Ascending aorta (tissue), 2 donors: Measurements from ENCODE around the gene SLC15A4. TPM values are rescaled to one million over a fixed set of nuclear protein-coding genes. Genes with fewer than 3 reads are reported as not detected.
"Not testable (repeated sequence)": the region's sequence is repeated elsewhere in the genome, so short reads cannot be mapped to it uniquely, and the experiment has no call there.

ENCODE experiments used
- DNase-seq, 2 donors: peaks; one replicate each; pipeline ENCODE4 v3.0.0-alpha.2; 2019; ENCODE audit warnings: low spot score in 2 of 2
- H3K27ac ChIP-seq, 2 donors: fragments of 200-600 bp; sonication (generic); one replicate each; pipeline ENCODE4 v1.5.1; 2016 to 2017; ENCODE audit warnings: mild to moderate bottlenecking in 1 of 2
- H3K27me3 ChIP-seq: fragments of 200-600 bp; sonication (generic); one replicate; pipeline ENCODE4 v1.5.1; 2017
- H3K36me3 ChIP-seq, 2 donors: fragments of 200-600 bp; sonication (generic); one replicate each; pipeline ENCODE4 v1.5.1; 2016
- H3K4me1 ChIP-seq, 2 donors: fragments of 200-600 bp; sonication (generic); one replicate each; pipeline ENCODE4 v1.5.1; 2016 to 2017; ENCODE audit warnings: mild to moderate bottlenecking in 1 of 2
- H3K4me3 ChIP-seq, 2 donors: fragments of 200-600 bp; sonication (generic); one replicate each; pipeline ENCODE4 v1.5.1; 2016 to 2017; ENCODE audit warnings: mild to moderate bottlenecking in 1 of 2
- H3K9me3 ChIP-seq, 2 donors: fragments of 200-600 bp; sonication (generic); one replicate each; pipeline ENCODE4 v1.5.1; 2016
- intact Hi-C: fragments of 100-400 bp; cut with DNase I; formaldehyde crosslinking; loops from one replicate; pipeline ENCODE4 v1.15.1; 2023
- total RNA-seq: library from RNA; depleted of rRNA; stranded (reverse); fragments of >200 nt; gene quantifications from one replicate; pipeline ENCODE4 v1.1.0, GENCODE V29; 2016
- TF ChIP-seq, protein P1 (sequence below), 3 experiments: fragments of 200-600 bp in 2 of 3; fragments of 450-650 bp in 1 of 3; sonication (generic) in 2 of 3; IDR thresholded peaks; one replicate each; pipeline ENCODE4 v1.5.1; 2016 to 2019; ENCODE audit warnings: antibody characterized with exemption in 3 of 3, mild to moderate bottlenecking in 1 of 3, moderate library complexity in 1 of 3

SLC15A4 gene
- total RNA-seq, 1 donor from 2014 or later, result 39.3 TPM

DNA sequence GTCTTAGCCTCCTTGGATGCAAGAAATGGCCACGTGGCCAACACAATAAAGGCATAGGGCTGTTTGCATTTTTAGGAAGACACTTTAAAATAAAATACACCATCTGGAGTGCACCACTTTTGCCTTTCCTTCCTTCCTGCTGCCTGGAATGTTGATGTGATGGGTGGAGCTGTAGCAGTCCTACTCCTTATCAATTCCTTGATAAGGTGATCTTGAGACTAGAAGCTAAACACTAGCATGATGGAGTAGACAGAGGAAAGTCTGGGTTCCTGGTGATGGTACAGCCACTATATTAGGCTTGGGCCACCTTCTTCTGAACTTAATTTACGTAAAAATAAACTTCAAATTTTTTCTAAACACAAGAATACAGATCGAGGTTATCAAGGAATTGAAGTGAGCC lies 26.6 kb upstream of the SLC15A4 start:
- intact Hi-C loops, result no loop called here
- DNase-seq, result no peak

GRCh38 chr12:128849806-128850205 lies 26.0 kb upstream of the SLC15A4 start:
- H3K9me3 ChIP-seq, intact Hi-C loops, H3K27ac ChIP-seq, DNase-seq, H3K36me3 ChIP-seq, H3K4me3 ChIP-seq, H3K4me1 ChIP-seq, H3K27me3 ChIP-seq: not testable (repeated sequence)

More for the DNA sequence above, 26.6 kb upstream of the SLC15A4 start:
- H3K9me3 ChIP-seq, result peaks cover 0 to 6% of the 10 kb centered on the region in 2 donors
- no peaks in the 10 kb centered on the region for H3K27me3 ChIP-seq
- TF ChIP-seq, protein P1, sequence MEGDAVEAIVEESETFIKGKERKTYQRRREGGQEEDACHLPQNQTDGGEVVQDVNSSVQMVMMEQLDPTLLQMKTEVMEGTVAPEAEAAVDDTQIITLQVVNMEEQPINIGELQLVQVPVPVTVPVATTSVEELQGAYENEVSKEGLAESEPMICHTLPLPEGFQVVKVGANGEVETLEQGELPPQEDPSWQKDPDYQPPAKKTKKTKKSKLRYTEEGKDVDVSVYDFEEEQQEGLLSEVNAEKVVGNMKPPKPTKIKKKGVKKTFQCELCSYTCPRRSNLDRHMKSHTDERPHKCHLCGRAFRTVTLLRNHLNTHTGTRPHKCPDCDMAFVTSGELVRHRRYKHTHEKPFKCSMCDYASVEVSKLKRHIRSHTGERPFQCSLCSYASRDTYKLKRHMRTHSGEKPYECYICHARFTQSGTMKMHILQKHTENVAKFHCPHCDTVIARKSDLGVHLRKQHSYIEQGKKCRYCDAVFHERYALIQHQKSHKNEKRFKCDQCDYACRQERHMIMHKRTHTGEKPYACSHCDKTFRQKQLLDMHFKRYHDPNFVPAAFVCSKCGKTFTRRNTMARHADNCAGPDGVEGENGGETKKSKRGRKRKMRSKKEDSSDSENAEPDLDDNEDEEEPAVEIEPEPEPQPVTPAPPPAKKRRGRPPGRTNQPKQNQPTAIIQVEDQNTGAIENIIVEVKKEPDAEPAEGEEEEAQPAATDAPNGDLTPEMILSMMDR (IDR thresholded peaks at IDR 0.05), result no peak
- no peaks in the 10 kb centered on the region for H3K36me3 ChIP-seq
- no peaks in the 10 kb centered on the region for H3K4me1 ChIP-seq
- no peak overlapping the region for H3K27ac ChIP-seq
- no peak overlapping the region for H3K4me3 ChIP-seq

GRCh38 chr12:128848371-128848770 lies 24.6 kb upstream of the SLC15A4 start:
- H3K36me3 ChIP-seq, result no peaks in the 10 kb centered on the region
- no peaks in the 10 kb centered on the region for H3K4me1 ChIP-seq
- peaks cover 0 to 6% of the 10 kb centered on the region in 2 donors for H3K9me3 ChIP-seq
- no peaks in the 10 kb centered on the region for H3K27me3 ChIP-seq
- H3K27ac ChIP-seq, result no peak overlapping the region
- TF ChIP-seq, protein P1 (IDR thresholded peaks at IDR 0.05), result no peak
- intact Hi-C loops, result no loop called here
- no peak for DNase-seq
- H3K4me3 ChIP-seq, result no peak overlapping the region

DNA sequence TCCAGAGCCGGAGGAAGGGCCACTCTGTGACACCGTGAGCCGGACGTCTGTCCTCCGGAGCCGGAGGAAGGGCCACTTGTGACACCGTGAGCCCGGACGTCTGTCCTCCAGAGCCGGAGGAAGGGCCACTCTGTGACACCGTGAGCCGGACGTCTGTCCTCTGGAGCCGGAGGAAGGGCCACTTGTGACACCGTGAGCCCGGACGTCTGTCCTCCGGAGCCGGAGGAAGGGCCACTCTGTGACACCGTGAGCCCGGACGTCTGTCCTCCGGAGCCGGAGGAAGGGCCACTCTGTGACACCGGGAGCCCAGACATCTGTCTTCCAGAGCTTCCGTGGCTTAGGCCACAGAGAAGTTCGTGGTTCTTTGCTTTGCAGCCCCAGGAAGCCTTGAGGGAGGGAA lies 22.9 kb upstream of the SLC15A4 start:
- intact Hi-C loops, result loop anchor here (1.0 kb wide), 1 partner anchor 14 kb away; no protein-coding TSS in a partner anchor
- H3K27me3 ChIP-seq, H3K36me3 ChIP-seq, H3K4me3 ChIP-seq, DNase-seq, H3K27ac ChIP-seq, H3K4me1 ChIP-seq, H3K9me3 ChIP-seq: not testable (repeated sequence)

GRCh38 chr12:128844031-128844635 lies 20.4 kb upstream of the SLC15A4 start:
- no peak for DNase-seq
- peaks cover 0 to 6% of the 10 kb centered on the region in 2 donors for H3K9me3 ChIP-seq
- intact Hi-C loops, result no loop called here
- H3K27me3 ChIP-seq, result no peaks in the 10 kb centered on the region
- no peaks in the 10 kb centered on the region for H3K36me3 ChIP-seq
- no peak overlapping the region for H3K4me3 ChIP-seq
- TF ChIP-seq, protein P1 (IDR thresholded peaks at IDR 0.05), result no peak
- H3K27ac ChIP-seq, result no peak overlapping the region
- H3K4me1 ChIP-seq, result no peaks in the 10 kb centered on the region

GRCh38 chr12:128843538-128843937 lies 19.8 kb upstream of the SLC15A4 start:
- no peaks in the 10 kb centered on the region for H3K27me3 ChIP-seq
- H3K4me1 ChIP-seq, result no peaks in the 10 kb centered on the region
- no peak for DNase-seq
- H3K36me3 ChIP-seq, result no peaks in the 10 kb centered on the region
- TF ChIP-seq, protein P1 (IDR thresholded peaks at IDR 0.05), result no peak
- no peak overlapping the region for H3K27ac ChIP-seq
- no peak overlapping the region for H3K4me3 ChIP-seq
- intact Hi-C loops, result no loop called here
- peaks cover 0 to 6% of the 10 kb centered on the region in 2 donors for H3K9me3 ChIP-seq

- no peak for DNase-seq
- no peaks in the 10 kb centered on the region for H3K27me3 ChIP-seq
Measured at GRCh38 chr12:128842579-128842978, 18.8 kb upstream of the SLC15A4 start.

More at GRCh38 chr12:128842579-128842978, 18.8 kb upstream of the SLC15A4 start:
- Histone ChIP-seq H3K27ac (no peak overlapping the region), H3K4me3 (no peak overlapping the region), H3K4me1 (no peaks in the 10 kb centered on the region), H3K9me3 (peaks cover 0 to 3% of the 10 kb centered on the region in 2 donors), H3K36me3 (no peaks in the 10 kb centered on the region)
- intact Hi-C loops, result no loop called here
- TF ChIP-seq, protein P1 (IDR thresholded peaks at IDR 0.05), result no peak
